ENCODE measurements around the gene TMEM232.
"Not testable (repeated sequence)": the region's sequence is repeated elsewhere in the genome, so short reads cannot be mapped to it uniquely, and the experiment has no call there.

TMEM232 gene

DNA sequence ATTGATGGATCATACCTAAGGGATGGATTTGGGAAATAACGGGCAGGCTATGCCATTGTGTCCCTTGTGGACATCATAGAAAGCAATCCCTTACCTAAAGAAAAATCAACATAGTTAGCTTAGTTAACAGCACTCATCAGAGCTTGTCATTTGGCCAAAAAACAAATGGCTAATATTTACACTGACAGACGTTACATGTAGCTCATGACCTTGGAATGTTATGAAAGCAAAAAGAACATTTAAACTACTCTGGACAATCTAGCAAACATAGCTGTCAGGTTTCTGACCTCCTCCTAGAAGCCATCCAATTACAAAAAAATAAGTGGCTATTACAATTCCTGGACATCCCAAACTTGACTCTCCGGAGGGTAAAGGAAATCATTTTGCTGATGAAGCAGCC lies 23.8 kb downstream of the TMEM232 start:
- H3K4me1 ChIP-seq (ENCODE audit: control insufficient read depth, low read length), result no peaks in the 10 kb centered on the region
- H3K9me2 ChIP-seq (replicated peaks; ENCODE audit: control insufficient read depth, low read length), result no peaks in the 10 kb centered on the region
- H3K27ac ChIP-seq (ENCODE audit: low read depth, low read length), result no peak overlapping the region
- H4K20me1 ChIP-seq (ENCODE audit: control insufficient read depth, insufficient read depth, low read depth, low read length), result no peaks in the 10 kb centered on the region
- TF ChIP-seq, protein P1, sequence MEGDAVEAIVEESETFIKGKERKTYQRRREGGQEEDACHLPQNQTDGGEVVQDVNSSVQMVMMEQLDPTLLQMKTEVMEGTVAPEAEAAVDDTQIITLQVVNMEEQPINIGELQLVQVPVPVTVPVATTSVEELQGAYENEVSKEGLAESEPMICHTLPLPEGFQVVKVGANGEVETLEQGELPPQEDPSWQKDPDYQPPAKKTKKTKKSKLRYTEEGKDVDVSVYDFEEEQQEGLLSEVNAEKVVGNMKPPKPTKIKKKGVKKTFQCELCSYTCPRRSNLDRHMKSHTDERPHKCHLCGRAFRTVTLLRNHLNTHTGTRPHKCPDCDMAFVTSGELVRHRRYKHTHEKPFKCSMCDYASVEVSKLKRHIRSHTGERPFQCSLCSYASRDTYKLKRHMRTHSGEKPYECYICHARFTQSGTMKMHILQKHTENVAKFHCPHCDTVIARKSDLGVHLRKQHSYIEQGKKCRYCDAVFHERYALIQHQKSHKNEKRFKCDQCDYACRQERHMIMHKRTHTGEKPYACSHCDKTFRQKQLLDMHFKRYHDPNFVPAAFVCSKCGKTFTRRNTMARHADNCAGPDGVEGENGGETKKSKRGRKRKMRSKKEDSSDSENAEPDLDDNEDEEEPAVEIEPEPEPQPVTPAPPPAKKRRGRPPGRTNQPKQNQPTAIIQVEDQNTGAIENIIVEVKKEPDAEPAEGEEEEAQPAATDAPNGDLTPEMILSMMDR (IDR thresholded peaks at IDR 0.05; ENCODE audit: low read depth, low read length, poor library complexity, severe bottlenecking), result no peak
- no peak for TF ChIP-seq EZH2phosphoT487 (IDR thresholded peaks at IDR 0.05; ENCODE audit: borderline replicate concordance, low read length)
- H3K9me3 ChIP-seq (ENCODE audit: control insufficient read depth, insufficient read depth, low read length), result no peaks in the 10 kb centered on the region
- H3K79me2 ChIP-seq (ENCODE audit: control insufficient read depth, low read length), result no peaks in the 10 kb centered on the region
- no peaks in the 10 kb centered on the region for H3K27me3 ChIP-seq (ENCODE audit: control insufficient read depth, low read length)
- H3F3A ChIP-seq (ENCODE audit: control insufficient read depth, insufficient read depth), result no peaks in the 10 kb centered on the region
- no peaks in the 10 kb centered on the region for H3K36me3 ChIP-seq (ENCODE audit: control insufficient read depth, low read length)
- no peak overlapping the region for H3K4me3 ChIP-seq (ENCODE audit: low read length)
- H3K4me2 ChIP-seq (ENCODE audit: low read length), result no peak overlapping the region

DNA sequence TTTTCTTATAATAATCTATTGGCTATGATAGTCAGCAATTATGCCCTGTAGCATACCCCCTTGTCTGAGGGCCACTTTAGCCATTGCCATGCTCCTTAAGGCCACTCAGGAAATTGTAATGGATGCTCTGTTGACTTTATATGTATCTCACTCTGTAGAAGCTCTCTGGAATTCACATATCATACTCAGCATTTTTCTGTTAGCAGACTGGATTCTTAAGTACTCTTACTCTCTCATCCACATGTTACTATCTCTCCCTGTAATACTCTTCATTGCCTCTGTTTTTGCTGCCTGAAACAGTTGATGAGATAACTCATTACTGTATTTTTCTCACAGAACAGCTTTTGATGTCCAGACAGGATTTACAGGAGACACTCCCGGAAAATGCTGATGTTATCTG lies 24.2 kb downstream of the TMEM232 start:
- Histone ChIP-seq H3K4me2 (ENCODE audit: low read length) (no peak overlapping the region), H3K79me2 (ENCODE audit: control insufficient read depth, low read length) (no peaks in the 10 kb centered on the region), H3F3A (ENCODE audit: control insufficient read depth, insufficient read depth) (no peaks in the 10 kb centered on the region), H3K27me3 (ENCODE audit: control insufficient read depth, low read length) (no peaks in the 10 kb centered on the region), H3K36me3 (ENCODE audit: control insufficient read depth, low read length) (no peaks in the 10 kb centered on the region), H3K4me3 (ENCODE audit: low read length) (no peak overlapping the region), H4K20me1 (ENCODE audit: control insufficient read depth, insufficient read depth, low read depth, low read length) (no peaks in the 10 kb centered on the region), H3K9me3 (ENCODE audit: control insufficient read depth, insufficient read depth, low read length) (no peaks in the 10 kb centered on the region), H3K27ac (ENCODE audit: low read depth, low read length) (no peak overlapping the region), H3K9me2 (replicated peaks; ENCODE audit: control insufficient read depth, low read length) (no peaks in the 10 kb centered on the region), H3K4me1 (ENCODE audit: control insufficient read depth, low read length) (no peaks in the 10 kb centered on the region)
- no peak for TF ChIP-seq EZH2phosphoT487 (IDR thresholded peaks at IDR 0.05; ENCODE audit: borderline replicate concordance, low read length)
- TF ChIP-seq, protein P1 (IDR thresholded peaks at IDR 0.05; ENCODE audit: low read depth, low read length, poor library complexity, severe bottlenecking), result no peak

DNA sequence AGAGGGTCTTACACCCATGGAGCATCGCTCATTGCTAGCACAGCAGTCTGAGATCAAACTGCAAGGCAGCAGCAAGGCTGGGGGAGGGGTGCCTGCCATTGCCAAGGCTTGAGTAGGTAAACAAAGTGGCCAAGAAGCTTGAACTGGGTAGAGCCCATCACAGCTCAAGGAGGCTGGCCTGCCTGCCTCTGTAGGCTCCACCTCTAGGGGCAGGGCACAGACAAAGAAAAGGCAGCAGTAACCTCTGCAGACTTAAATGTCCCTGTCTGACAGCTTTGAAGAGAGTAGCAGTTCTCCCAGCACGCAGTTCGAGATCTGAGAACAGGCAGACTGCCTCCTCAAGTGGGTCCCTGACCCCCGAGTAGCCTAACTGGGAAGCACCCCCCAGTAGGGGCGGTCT lies 33.8 kb downstream of the TMEM232 start:
- not testable (repeated sequence) for H3K79me2 ChIP-seq (ENCODE audit: control insufficient read depth, low read length); H3K36me3 ChIP-seq (ENCODE audit: control insufficient read depth, low read length); H3K27ac ChIP-seq (ENCODE audit: low read depth, low read length); H3K4me1 ChIP-seq (ENCODE audit: control insufficient read depth, low read length); H3K4me3 ChIP-seq (ENCODE audit: low read length); H3K27me3 ChIP-seq (ENCODE audit: control insufficient read depth, low read length); H3K9me3 ChIP-seq (ENCODE audit: control insufficient read depth, insufficient read depth, low read length); H4K20me1 ChIP-seq (ENCODE audit: control insufficient read depth, insufficient read depth, low read depth, low read length); H3F3A ChIP-seq (ENCODE audit: control insufficient read depth, insufficient read depth); H3K4me2 ChIP-seq (ENCODE audit: low read length); H3K9me2 ChIP-seq (replicated peaks; ENCODE audit: control insufficient read depth, low read length)

DNA sequence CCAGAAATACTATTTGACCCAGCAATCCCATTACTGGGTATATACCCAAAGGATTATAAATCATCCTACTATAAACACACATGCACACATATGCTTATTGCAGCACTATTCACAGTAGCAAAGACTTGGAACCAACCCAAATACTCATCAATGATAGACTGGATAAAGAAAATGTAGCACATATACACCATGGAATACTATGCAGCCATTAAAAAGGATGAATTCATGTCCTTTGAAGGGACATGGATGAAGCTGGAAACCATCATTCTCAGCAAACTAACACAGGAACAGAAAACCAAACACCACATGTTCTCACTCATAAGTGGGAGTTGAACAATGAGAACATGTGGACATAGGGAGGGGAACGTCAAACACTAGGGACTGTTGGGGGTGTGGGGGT lies 35.9 kb downstream of the TMEM232 start:
- H3K36me3 ChIP-seq (ENCODE audit: control insufficient read depth, low read length); H3K4me2 ChIP-seq (ENCODE audit: low read length); H3K9me2 ChIP-seq (replicated peaks; ENCODE audit: control insufficient read depth, low read length); H3K27ac ChIP-seq (ENCODE audit: low read depth, low read length); H3K9me3 ChIP-seq (ENCODE audit: control insufficient read depth, insufficient read depth, low read length); H3F3A ChIP-seq (ENCODE audit: control insufficient read depth, insufficient read depth); H3K27me3 ChIP-seq (ENCODE audit: control insufficient read depth, low read length); H3K4me3 ChIP-seq (ENCODE audit: low read length); H3K4me1 ChIP-seq (ENCODE audit: control insufficient read depth, low read length); H3K79me2 ChIP-seq (ENCODE audit: control insufficient read depth, low read length); H4K20me1 ChIP-seq (ENCODE audit: control insufficient read depth, insufficient read depth, low read depth, low read length): not testable (repeated sequence)
